Measurements from ENCODE around the gene HLA-G.

Gene HLA-G

GRCh38 chr6:29806387-29806786 lies 21.2 kb upstream of the HLA-G start:
- Histone ChIP-seq H3K4me3 (ENCODE audit: insufficient read length, low read depth) (no peak overlapping the region), H3K9ac (ENCODE audit: insufficient read length, low read depth) (no peak overlapping the region), H3K27me3 (ENCODE audit: insufficient read depth, insufficient read length) (no peaks in the 10 kb centered on the region), H3K4me1 (ENCODE audit: insufficient read depth, insufficient read length) (no peaks in the 10 kb centered on the region), H3K9me3 (ENCODE audit: insufficient read depth, low read length) (no peaks in the 10 kb centered on the region), H3K36me3 (ENCODE audit: insufficient read depth, insufficient read length, low read length) (no peaks in the 10 kb centered on the region)
- no peak for DNase-seq (ENCODE audit: low read depth, low spot score)
- no peak for TF ChIP-seq YY1 (IDR thresholded peaks at IDR 0.05; ENCODE audit: insufficient read depth, insufficient read length)
- no peak for TF ChIP-seq SUZ12 (IDR thresholded peaks at IDR 0.05; ENCODE audit: extremely low read depth, insufficient read depth, insufficient read length)
- TF ChIP-seq ZNF274 (IDR thresholded peaks at IDR 0.05; ENCODE audit: low read depth, low read length) = no peak

- DNase-seq (ENCODE audit: low read depth, low spot score) = no peak
- TF ChIP-seq YY1 (IDR thresholded peaks at IDR 0.05; ENCODE audit: insufficient read depth, insufficient read length) (no peak), SUZ12 (IDR thresholded peaks at IDR 0.05; ENCODE audit: extremely low read depth, insufficient read depth, insufficient read length) (no peak), ZNF274 (IDR thresholded peaks at IDR 0.05; ENCODE audit: low read depth, low read length) (no peak)
- H3K9me3 ChIP-seq (ENCODE audit: insufficient read depth, low read length) = no peaks in the 10 kb centered on the region
- H3K4me3 ChIP-seq (ENCODE audit: insufficient read length, low read depth) = no peak overlapping the region
- no peaks in the 10 kb centered on the region for H3K36me3 ChIP-seq (ENCODE audit: insufficient read depth, insufficient read length, low read length)
- H3K9ac ChIP-seq (ENCODE audit: insufficient read length, low read depth) = no peak overlapping the region
- no peaks in the 10 kb centered on the region for H3K27me3 ChIP-seq (ENCODE audit: insufficient read depth, insufficient read length)
- H3K4me1 ChIP-seq (ENCODE audit: insufficient read depth, insufficient read length) = no peaks in the 10 kb centered on the region
Measured at GRCh38 chr6:29809249-29809648, 18.4 kb upstream of the HLA-G start.

DNA sequence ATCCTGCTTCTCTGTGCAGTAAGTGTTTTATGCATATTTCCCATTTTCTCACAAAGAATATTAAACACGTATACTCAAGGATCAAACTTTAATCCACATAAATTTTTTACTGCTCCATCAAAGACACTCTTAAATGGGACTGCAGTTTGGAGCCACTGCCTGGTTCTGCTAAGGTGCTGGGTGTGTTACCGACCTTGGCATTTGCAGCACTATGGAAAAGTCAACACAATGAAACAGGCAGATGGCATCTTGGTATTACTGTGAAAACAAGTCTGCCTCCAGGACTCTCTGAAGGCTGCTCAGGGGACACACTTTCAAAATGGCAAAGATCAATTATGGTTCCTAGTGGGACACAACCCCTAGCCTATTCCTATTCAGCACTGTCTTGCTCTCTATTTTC lies 17.3 kb upstream of the HLA-G start:
- Histone ChIP-seq H3K27me3 (ENCODE audit: insufficient read depth, insufficient read length) (no peaks in the 10 kb centered on the region), H3K4me1 (ENCODE audit: insufficient read depth, insufficient read length) (no peaks in the 10 kb centered on the region), H3K9me3 (ENCODE audit: insufficient read depth, low read length) (no peaks in the 10 kb centered on the region), H3K36me3 (ENCODE audit: insufficient read depth, insufficient read length, low read length) (no peaks in the 10 kb centered on the region), H3K4me3 (ENCODE audit: insufficient read length, low read depth) (no peak overlapping the region), H3K9ac (ENCODE audit: insufficient read length, low read depth) (no peak overlapping the region)
- no peak for DNase-seq (ENCODE audit: low read depth, low spot score)
- TF ChIP-seq ZNF274 (IDR thresholded peaks at IDR 0.05; ENCODE audit: low read depth, low read length) (no peak), YY1 (IDR thresholded peaks at IDR 0.05; ENCODE audit: insufficient read depth, insufficient read length) (no peak), SUZ12 (IDR thresholded peaks at IDR 0.05; ENCODE audit: extremely low read depth, insufficient read depth, insufficient read length) (no peak)

GRCh38 chr6:29811377-29811776 lies 16.2 kb upstream of the HLA-G start:
- Histone ChIP-seq H3K27me3 (ENCODE audit: insufficient read depth, insufficient read length) (no peaks in the 10 kb centered on the region), H3K4me3 (ENCODE audit: insufficient read length, low read depth) (no peak overlapping the region), H3K9me3 (ENCODE audit: insufficient read depth, low read length) (no peaks in the 10 kb centered on the region), H3K36me3 (ENCODE audit: insufficient read depth, insufficient read length, low read length) (no peaks in the 10 kb centered on the region), H3K9ac (ENCODE audit: insufficient read length, low read depth) (no peak overlapping the region), H3K4me1 (ENCODE audit: insufficient read depth, insufficient read length) (no peaks in the 10 kb centered on the region)
- no peak for DNase-seq (ENCODE audit: low read depth, low spot score)
- TF ChIP-seq ZNF274 (IDR thresholded peaks at IDR 0.05; ENCODE audit: low read depth, low read length) (no peak), SUZ12 (IDR thresholded peaks at IDR 0.05; ENCODE audit: extremely low read depth, insufficient read depth, insufficient read length) (no peak), YY1 (IDR thresholded peaks at IDR 0.05; ENCODE audit: insufficient read depth, insufficient read length) (no peak)

DNA sequence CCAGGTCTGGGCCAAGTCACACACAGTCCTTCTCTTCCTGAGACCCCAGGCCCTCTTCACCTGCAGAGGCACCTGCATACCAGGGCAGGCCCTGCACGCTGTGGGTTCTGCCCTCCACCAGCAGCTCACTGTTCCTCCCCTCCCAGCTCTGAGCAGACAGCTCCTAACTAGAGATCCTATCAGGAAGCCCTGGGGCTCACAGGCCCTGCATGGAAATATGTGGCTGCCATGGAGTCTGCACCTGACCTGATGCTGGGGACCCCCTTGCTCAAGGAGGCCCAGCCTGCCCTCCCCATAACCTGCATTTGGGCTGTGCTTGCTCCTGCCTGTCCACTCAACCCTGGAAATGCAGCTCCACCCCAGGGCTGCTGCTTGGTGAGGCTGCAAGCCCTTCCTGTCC lies 14.6 kb upstream of the HLA-G start:
- Histone ChIP-seq H3K9ac (ENCODE audit: insufficient read length, low read depth) (no peak overlapping the region), H3K9me3 (ENCODE audit: insufficient read depth, low read length) (no peaks in the 10 kb centered on the region), H3K4me1 (ENCODE audit: insufficient read depth, insufficient read length) (no peaks in the 10 kb centered on the region), H3K27me3 (ENCODE audit: insufficient read depth, insufficient read length) (no peaks in the 10 kb centered on the region), H3K4me3 (ENCODE audit: insufficient read length, low read depth) (no peak overlapping the region), H3K36me3 (ENCODE audit: insufficient read depth, insufficient read length, low read length) (no peaks in the 10 kb centered on the region)
- no peak for DNase-seq (ENCODE audit: low read depth, low spot score)
- TF ChIP-seq YY1 (IDR thresholded peaks at IDR 0.05; ENCODE audit: insufficient read depth, insufficient read length) = no peak
- no peak for TF ChIP-seq ZNF274 (IDR thresholded peaks at IDR 0.05; ENCODE audit: low read depth, low read length)
- no peak for TF ChIP-seq SUZ12 (IDR thresholded peaks at IDR 0.05; ENCODE audit: extremely low read depth, insufficient read depth, insufficient read length)

DNA sequence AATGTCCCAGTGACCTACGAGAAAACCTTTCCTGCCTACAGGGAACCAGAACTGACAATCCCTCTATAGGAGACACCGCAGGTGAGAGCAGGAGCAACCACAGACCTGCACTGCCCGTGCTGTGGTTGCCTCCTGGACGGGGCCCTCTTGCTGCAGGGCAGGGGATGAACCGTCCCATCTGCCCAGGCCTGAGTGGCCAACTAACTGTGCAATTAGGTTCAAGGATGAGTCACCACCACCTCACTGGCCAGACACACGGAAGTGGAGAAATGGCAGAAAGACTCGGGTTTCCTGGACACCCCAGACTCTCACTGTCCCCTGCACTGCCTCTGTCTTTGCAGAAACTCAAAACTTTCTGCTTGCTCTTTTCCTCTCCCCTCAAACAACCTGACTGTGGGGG lies 13.8 kb upstream of the HLA-G start:
- DNase-seq (ENCODE audit: low read depth, low spot score) = no peak
- no peak overlapping the region for H3K9ac ChIP-seq (ENCODE audit: insufficient read length, low read depth)
- no peaks in the 10 kb centered on the region for H3K27me3 ChIP-seq (ENCODE audit: insufficient read depth, insufficient read length)
- H3K4me1 ChIP-seq (ENCODE audit: insufficient read depth, insufficient read length) = no peaks in the 10 kb centered on the region
- H3K4me3 ChIP-seq (ENCODE audit: insufficient read length, low read depth) = no peak overlapping the region
- no peaks in the 10 kb centered on the region for H3K36me3 ChIP-seq (ENCODE audit: insufficient read depth, insufficient read length, low read length)
- TF ChIP-seq SUZ12 (IDR thresholded peaks at IDR 0.05; ENCODE audit: extremely low read depth, insufficient read depth, insufficient read length) (no peak), YY1 (IDR thresholded peaks at IDR 0.05; ENCODE audit: insufficient read depth, insufficient read length) (no peak), ZNF274 (IDR thresholded peaks at IDR 0.05; ENCODE audit: low read depth, low read length) (no peak)
- H3K9me3 ChIP-seq (ENCODE audit: insufficient read depth, low read length) = no peaks in the 10 kb centered on the region

GRCh38 chr6:29814379-29815117 lies 13.1 kb upstream of the HLA-G start:
- no peaks in the 10 kb centered on the region for H3K4me1 ChIP-seq (ENCODE audit: insufficient read depth, insufficient read length)
- H3K27me3 ChIP-seq (ENCODE audit: insufficient read depth, insufficient read length) = no peaks in the 10 kb centered on the region
- H3K9ac ChIP-seq (ENCODE audit: insufficient read length, low read depth) = no peak overlapping the region
- H3K4me3 ChIP-seq (ENCODE audit: insufficient read length, low read depth) = no peak overlapping the region
- no peak for TF ChIP-seq SUZ12 (IDR thresholded peaks at IDR 0.05; ENCODE audit: extremely low read depth, insufficient read depth, insufficient read length)
- no peak for TF ChIP-seq ZNF274 (IDR thresholded peaks at IDR 0.05; ENCODE audit: low read depth, low read length)
- TF ChIP-seq YY1 (IDR thresholded peaks at IDR 0.05; ENCODE audit: insufficient read depth, insufficient read length) = no peak
- H3K36me3 ChIP-seq (ENCODE audit: insufficient read depth, insufficient read length, low read length) = no peaks in the 10 kb centered on the region
- no peak for DNase-seq (ENCODE audit: low read depth, low spot score)
- H3K9me3 ChIP-seq (ENCODE audit: insufficient read depth, low read length) = no peaks in the 10 kb centered on the region

Data from NT2/D1 (cell line).